COLO668 (cell line): ENCODE data around the gene C4orf54.

ENCODE experiments used
- DNase-seq: peaks from one replicate; lab custom pipeline; 2025; ENCODE audit not compliant: unreplicated experiment; lab: John Stamatoyannopoulos, UW

Gene C4orf54

GRCh38 chr4:99625369-99625768 is 32.3 kb downstream of the C4orf54 start:
- DNase-seq, result no peak

- no peak for DNase-seq
Measured at GRCh38 chr4:99624141-99624719, 33.4 kb downstream of the C4orf54 start.

- DNase-seq, result no peak
Measured at GRCh38 chr4:99622341-99622740, 35.3 kb downstream of the C4orf54 start.

GRCh38 chr4:99617374-99617773 is 40.3 kb downstream of the C4orf54 start:
- no peak for DNase-seq

- no peak for DNase-seq
Measured at GRCh38 chr4:99615170-99615820, 42.3 kb downstream of the C4orf54 start.

- DNase-seq, result no peak
Measured at GRCh38 chr4:99614491-99614890, 43.1 kb downstream of the C4orf54 start.

- no peak for DNase-seq
Measured at GRCh38 chr4:99612704-99613103, 44.9 kb downstream of the C4orf54 start.

GRCh38 chr4:99612281-99612680 is 45.3 kb downstream of the C4orf54 start:
- DNase-seq, result no peak

- no peak for DNase-seq
Measured at GRCh38 chr4:99610605-99611175, 46.9 kb downstream of the C4orf54 start.

- DNase-seq, result no peak
Measured at GRCh38 chr4:99608417-99608816, 49.2 kb downstream of the C4orf54 start.
